DND-41 (cell line): ENCODE measurements around the gene TCP11.

ENCODE experiments used
- EZH2 ChIP-seq: IDR thresholded peaks from 3 replicates; pipeline ENCODE4 v1.6.1; 2012; ENCODE audit warnings: borderline replicate concordance, low read depth, mild to moderate bottlenecking, moderate library complexity, low read length, inconsistent platforms; ENCODE audit not compliant: severe bottlenecking
- TF ChIP-seq, protein P1 (sequence below): IDR thresholded peaks from 2 replicates; pipeline ENCODE4 v1.5.1; 2012; ENCODE audit warnings: borderline replicate concordance, low read length, moderate library complexity, mild to moderate bottlenecking; ENCODE audit not compliant: poor library complexity, severe bottlenecking; ENCODE audit errors: extremely low read depth

DNA sequence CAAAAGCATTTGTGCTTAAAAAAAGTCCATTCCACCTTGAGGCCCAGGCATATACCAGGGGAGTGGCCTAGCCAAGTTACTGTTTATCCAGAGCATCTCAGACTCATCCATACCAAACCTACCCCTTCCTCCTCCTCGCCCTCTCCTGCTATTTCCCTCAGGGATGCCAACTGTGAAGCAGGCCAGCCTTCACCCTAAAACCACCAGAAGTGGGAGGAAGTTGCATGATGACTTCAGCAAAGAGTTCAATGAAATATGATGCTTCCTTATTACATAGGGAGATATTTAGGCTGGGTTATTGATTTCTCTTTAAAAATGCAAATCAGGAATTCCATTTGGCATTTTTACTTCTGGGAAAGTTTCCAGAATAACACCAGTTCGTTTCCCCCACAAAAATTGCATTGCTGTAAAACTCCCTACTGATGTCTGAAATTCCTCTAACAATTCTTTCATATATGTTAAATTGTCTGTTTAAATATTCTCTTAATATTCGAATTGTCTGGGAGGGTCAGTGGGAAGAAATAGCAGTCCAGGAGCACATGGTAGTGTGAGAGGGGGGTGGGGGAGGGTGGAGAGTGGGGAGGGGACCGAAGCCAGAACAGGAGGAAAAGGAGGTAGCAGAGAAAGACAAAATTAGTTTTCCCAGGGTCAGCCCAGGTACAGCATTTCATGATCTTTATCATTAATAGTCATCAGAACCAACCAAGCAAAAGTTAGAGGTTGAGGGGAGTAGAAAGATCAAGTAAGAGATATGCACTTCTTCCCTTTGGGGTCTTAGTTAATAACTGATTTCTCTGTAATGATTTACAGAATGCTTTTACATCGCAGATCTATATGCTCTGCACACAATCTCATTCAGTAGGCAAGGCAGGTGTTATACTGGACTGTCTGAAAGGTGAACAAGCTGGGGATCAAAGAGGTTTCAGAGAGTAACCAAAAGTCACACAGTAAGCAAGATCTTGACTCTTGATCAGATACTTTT lies 1.7 kb upstream of the TCP11 start:
- TF ChIP-seq, protein P1, sequence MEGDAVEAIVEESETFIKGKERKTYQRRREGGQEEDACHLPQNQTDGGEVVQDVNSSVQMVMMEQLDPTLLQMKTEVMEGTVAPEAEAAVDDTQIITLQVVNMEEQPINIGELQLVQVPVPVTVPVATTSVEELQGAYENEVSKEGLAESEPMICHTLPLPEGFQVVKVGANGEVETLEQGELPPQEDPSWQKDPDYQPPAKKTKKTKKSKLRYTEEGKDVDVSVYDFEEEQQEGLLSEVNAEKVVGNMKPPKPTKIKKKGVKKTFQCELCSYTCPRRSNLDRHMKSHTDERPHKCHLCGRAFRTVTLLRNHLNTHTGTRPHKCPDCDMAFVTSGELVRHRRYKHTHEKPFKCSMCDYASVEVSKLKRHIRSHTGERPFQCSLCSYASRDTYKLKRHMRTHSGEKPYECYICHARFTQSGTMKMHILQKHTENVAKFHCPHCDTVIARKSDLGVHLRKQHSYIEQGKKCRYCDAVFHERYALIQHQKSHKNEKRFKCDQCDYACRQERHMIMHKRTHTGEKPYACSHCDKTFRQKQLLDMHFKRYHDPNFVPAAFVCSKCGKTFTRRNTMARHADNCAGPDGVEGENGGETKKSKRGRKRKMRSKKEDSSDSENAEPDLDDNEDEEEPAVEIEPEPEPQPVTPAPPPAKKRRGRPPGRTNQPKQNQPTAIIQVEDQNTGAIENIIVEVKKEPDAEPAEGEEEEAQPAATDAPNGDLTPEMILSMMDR: no peak
- no peak for TF ChIP-seq EZH2
